ENCODE data around the gene AUH. TPM values are rescaled to one million over a fixed set of nuclear protein-coding genes. Genes with fewer than 3 reads are reported as not detected.
"Not testable (repeated sequence)": the region's sequence is repeated elsewhere in the genome, so short reads cannot be mapped to it uniquely, and the experiment has no call there.

The AUH gene
- total and polyA plus RNA-seq, 10 of the 15 experiments (the other 5 are each of a cell fraction or from before 2014, with no cell fraction given) = 1.7 to 7.3 (median 4.6) TPM

GRCh38 chr9:91198881-91199280 is 162.8 kb downstream of the AUH start:
- H3K9me3 ChIP-seq (replicated peaks; ENCODE audit: control insufficient read depth, insufficient read depth, low read length); H3K27ac ChIP-seq (ENCODE audit: control insufficient read depth, insufficient read depth); H3K4me2 ChIP-seq (ENCODE audit: control insufficient read depth, insufficient read depth); H4K20me1 ChIP-seq (ENCODE audit: control insufficient read depth, insufficient read depth); H3K27me3 ChIP-seq (replicated peaks in 1 of 2; ENCODE audit: control insufficient read depth in 2 of 2, insufficient read depth in 2 of 2, low read length in 1 of 2); BruUV-seq (replicated peaks); POLR2A ChIA-PET; H3K79me2 ChIP-seq (ENCODE audit: control insufficient read depth, insufficient read depth, low read length); H3K4me1 ChIP-seq (ENCODE audit: control insufficient read depth, insufficient read depth, low read length); H3K4me3 ChIP-seq; H2AFZ ChIP-seq (ENCODE audit: control insufficient read depth, low read depth, low read length); DNase-seq (ENCODE audit: low read depth, low spot score); H3K9ac ChIP-seq (ENCODE audit: control insufficient read depth, insufficient read depth, low read length); FAIRE-seq; H3K36me3 ChIP-seq (ENCODE audit: control insufficient read depth in 2 of 2, insufficient read depth in 2 of 2, low read length in 1 of 2); ATAC-seq; in situ Hi-C loops (cut with MboI): not testable (repeated sequence)
- ChIA-PET SMC1A (ENCODE audit: uncharacterized antibody, unreplicated experiment) (interaction anchor here (0.6 to 1.8 kb wide), 3 partner anchors 10 to 283 kb away, joined by 3 to 10 read pairs (median 3); no protein-coding TSS in a partner anchor), CTCF (interaction anchor here (1.3 kb wide), 1 partner anchor 9 kb away, joined by 4 read pairs; no protein-coding TSS in a partner anchor), RAD21 (ENCODE audit: unreplicated experiment) (interaction anchor here (1.2 to 1.6 kb wide), 2 partner anchors 9 to 48 kb away, joined by 4 to 5 read pairs; no protein-coding TSS in a partner anchor)
- 89% methylated on average over 5 of the region's 5 CpGs for WGBS (ENCODE audit: insufficient coverage, insufficient replicate concordance, low lambda C conversion rate, missing lambda C conversion rate)
- intact Hi-C loops (cut with micrococcal nuclease; ENCODE audit: unreplicated experiment) = loop anchor here (10.0 kb wide), 1 partner anchor 156 kb away; no protein-coding TSS in a partner anchor

- H3K27ac ChIP-seq (ENCODE audit: control insufficient read depth, insufficient read depth) = no peak overlapping the region
- POLR2A ChIA-PET = no interaction called here
- no peak overlapping the region for H2AFZ ChIP-seq (ENCODE audit: control insufficient read depth, low read depth, low read length)
- SMC1A ChIA-PET (ENCODE audit: uncharacterized antibody, unreplicated experiment) = interaction anchor here (0.6 to 1.8 kb wide), 4 partner anchors 10 to 283 kb away, joined by 3 to 10 read pairs (median 3); no protein-coding TSS in a partner anchor
- no peaks in the 10 kb centered on the region; a peak in 1 of 4 replicates for H3K27me3 ChIP-seq (replicated peaks in 1 of 2; ENCODE audit: control insufficient read depth in 2 of 2, insufficient read depth in 2 of 2, low read length in 1 of 2)
- H3K9me3 ChIP-seq (replicated peaks; ENCODE audit: control insufficient read depth, insufficient read depth, low read length) = peaks cover 8% of the 10 kb centered on the region; the same call in 2 of the 3 replicates
- RAD21 ChIA-PET (ENCODE audit: unreplicated experiment) = no interaction called here
- H3K4me2 ChIP-seq (ENCODE audit: control insufficient read depth, insufficient read depth) = no peak overlapping the region
- H4K20me1 ChIP-seq (ENCODE audit: control insufficient read depth, insufficient read depth) = no peaks in the 10 kb centered on the region
- TF ChIP-seq EED (IDR thresholded peaks at IDR 0.05; ENCODE audit: low read depth) (no peak), CHD1 (IDR thresholded peaks at IDR 0.05; ENCODE audit: low read depth, low read length) (no peak), RELB (IDR thresholded peaks at IDR 0.05; ENCODE audit: low read depth) (no peak), BMI1 (IDR thresholded peaks at IDR 0.05; ENCODE audit: borderline replicate concordance) (no peak), MEF2B (IDR thresholded peaks at IDR 0.05; ENCODE audit: partially characterized antibody, poor library complexity, severe bottlenecking) (no peak), MAX (IDR thresholded peaks at IDR 0.05; ENCODE audit: low read depth, low read length) (no peak), EGR1 (IDR thresholded peaks at IDR 0.05; ENCODE audit: borderline replicate concordance in 1 of 2, low read depth in 2 of 2, low read length in 2 of 2) (no peak), ASH2L (IDR thresholded peaks at IDR 0.05; ENCODE audit: borderline replicate concordance, low read depth) (no peak), CBX3 (IDR thresholded peaks at IDR 0.05; ENCODE audit: borderline replicate concordance, low read depth) (no peak), TCF12 (IDR thresholded peaks at IDR 0.05; ENCODE audit: low read depth, low read length) (no peak), USF2 (IDR thresholded peaks at IDR 0.05; ENCODE audit: borderline replicate concordance, low read depth, low read length) (no peak), FOXM1 (IDR thresholded peaks at IDR 0.05; ENCODE audit: low read depth, low read length) (no peak), ZBED1 (IDR thresholded peaks at IDR 0.05; ENCODE audit: borderline replicate concordance) (no peak)
- no peaks in the 10 kb centered on the region for H3K36me3 ChIP-seq (ENCODE audit: control insufficient read depth in 2 of 2, insufficient read depth in 2 of 2, low read length in 1 of 2)
- in situ Hi-C loops (cut with MboI) (no loop called here), intact Hi-C loops (cut with micrococcal nuclease; ENCODE audit: unreplicated experiment) (loop anchor here (10.0 kb wide), 1 partner anchor 156 kb away; no protein-coding TSS in a partner anchor)
- DNase-seq (ENCODE audit: low read depth, low spot score) (no peak), ATAC-seq (no peak), FAIRE-seq (no peak)
- no peaks in the 10 kb centered on the region for H3K79me2 ChIP-seq (ENCODE audit: control insufficient read depth, insufficient read depth, low read length)
- CTCF ChIA-PET = interaction anchor here (1.3 kb wide), 1 partner anchor 10 kb away, joined by 4 read pairs; no protein-coding TSS in a partner anchor
- peaks cover 6% of the 10 kb centered on the region for H3K4me1 ChIP-seq (ENCODE audit: control insufficient read depth, insufficient read depth, low read length)
- no peak overlapping the region for H3K9ac ChIP-seq (ENCODE audit: control insufficient read depth, insufficient read depth, low read length)
- no TSS peak for BruUV-seq (replicated peaks)
- H3K4me3 ChIP-seq = no peak overlapping the region
Observed at GRCh38 chr9:91198405-91198804, 163.3 kb downstream of the AUH start.
